IMR-90 (cell line): ENCODE measurements around the gene SMIM14.
"Not testable (repeated sequence)": the region's sequence is repeated elsewhere in the genome, so short reads cannot be mapped to it uniquely, and the experiment has no call there.

ENCODE experiments used
- CEBPB ChIP-seq: IDR thresholded peaks from 2 replicates; pipeline ENCODE4 v1.6.1; 2012; ENCODE audit warnings: low read depth, low read length, improper control_type of control experiment
- POLR2A ChIP-seq: IDR thresholded peaks from 2 replicates; pipeline ENCODE4 v1.6.1; 2012; ENCODE audit warnings: mild to moderate bottlenecking, low read depth, low read length
- TF ChIP-seq, protein P1 (sequence below): conservative IDR thresholded peaks from 2 replicates; pipeline ENCODE4 v1.5.1; 2012; ENCODE audit warnings: mild to moderate bottlenecking, low read depth, low read length, improper control_type of control experiment

DNA sequence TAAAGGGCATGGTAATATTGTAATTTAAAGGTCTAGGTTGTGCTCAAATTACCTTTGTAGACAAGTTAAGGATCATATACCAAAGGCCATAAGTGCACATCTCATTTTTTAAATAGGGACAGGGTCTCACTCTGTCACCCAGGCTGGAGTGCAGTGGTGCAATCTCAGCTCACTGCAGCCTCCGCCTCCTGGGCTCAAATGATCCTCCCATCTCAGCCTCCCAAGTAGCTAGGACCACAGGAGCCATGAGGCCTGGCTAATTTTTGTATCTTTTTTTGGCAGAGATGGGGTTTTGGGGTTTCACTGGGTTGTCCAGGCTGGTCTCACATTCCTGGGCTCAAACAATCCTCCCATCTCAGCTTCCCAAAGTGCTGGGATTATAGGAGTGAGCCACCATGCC lies 124.4 kb downstream of the SMIM14 start:
- TF ChIP-seq, protein P1, sequence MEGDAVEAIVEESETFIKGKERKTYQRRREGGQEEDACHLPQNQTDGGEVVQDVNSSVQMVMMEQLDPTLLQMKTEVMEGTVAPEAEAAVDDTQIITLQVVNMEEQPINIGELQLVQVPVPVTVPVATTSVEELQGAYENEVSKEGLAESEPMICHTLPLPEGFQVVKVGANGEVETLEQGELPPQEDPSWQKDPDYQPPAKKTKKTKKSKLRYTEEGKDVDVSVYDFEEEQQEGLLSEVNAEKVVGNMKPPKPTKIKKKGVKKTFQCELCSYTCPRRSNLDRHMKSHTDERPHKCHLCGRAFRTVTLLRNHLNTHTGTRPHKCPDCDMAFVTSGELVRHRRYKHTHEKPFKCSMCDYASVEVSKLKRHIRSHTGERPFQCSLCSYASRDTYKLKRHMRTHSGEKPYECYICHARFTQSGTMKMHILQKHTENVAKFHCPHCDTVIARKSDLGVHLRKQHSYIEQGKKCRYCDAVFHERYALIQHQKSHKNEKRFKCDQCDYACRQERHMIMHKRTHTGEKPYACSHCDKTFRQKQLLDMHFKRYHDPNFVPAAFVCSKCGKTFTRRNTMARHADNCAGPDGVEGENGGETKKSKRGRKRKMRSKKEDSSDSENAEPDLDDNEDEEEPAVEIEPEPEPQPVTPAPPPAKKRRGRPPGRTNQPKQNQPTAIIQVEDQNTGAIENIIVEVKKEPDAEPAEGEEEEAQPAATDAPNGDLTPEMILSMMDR: not testable (repeated sequence)
- not testable (repeated sequence) for TF ChIP-seq POLR2A, CEBPB
